ENCODE measurements around the gene ZNF133.

Gene ZNF133

DNA sequence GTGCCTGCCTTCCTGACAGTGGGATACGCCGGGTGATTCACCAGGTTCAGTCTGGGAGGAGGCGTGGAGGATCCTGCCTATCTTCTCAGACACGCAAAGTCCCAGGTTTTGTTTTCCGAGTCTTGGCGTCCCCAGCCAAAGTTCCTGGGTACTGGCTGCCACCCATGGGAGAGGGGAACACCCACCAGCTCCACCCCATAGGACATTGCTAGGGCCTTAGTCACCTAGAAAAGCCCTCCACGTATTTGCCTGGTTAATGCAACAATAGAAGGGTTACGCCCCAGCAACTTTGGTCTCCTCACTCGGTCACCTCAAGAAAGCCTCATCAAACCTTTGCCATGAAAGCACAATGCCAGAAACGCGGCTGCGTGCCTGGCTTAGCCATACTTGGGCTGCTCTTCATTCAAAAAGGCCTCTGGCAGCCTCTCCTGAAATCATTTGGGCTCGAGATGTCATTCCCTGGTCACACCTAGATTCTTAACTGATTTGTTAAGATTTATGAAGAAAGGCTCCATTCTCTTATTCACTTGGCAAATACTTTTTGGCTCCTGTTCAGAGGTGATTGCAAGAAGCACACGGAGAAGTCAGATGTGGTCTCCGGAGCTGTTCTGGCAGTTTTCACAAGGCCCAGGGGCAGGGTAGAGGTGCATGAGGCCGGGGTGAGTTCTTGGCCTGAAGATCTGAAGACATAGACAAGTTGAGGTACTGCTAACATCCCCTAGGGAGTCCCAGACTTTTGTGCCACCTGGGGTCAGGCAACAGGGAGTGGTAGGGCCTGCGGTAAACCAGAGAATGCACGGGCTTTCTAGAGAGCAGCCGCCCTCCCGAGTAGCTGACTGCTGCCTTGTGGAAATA is 35.5 kb upstream of the ZNF133 start:
- no peaks in the 10 kb centered on the region for H3K27me3 ChIP-seq
- no peak overlapping the region for H3K4me3 ChIP-seq
- no peaks in the 10 kb centered on the region for H3K4me1 ChIP-seq
- intact Hi-C loops (cut with DNase I; ENCODE audit: low total_unique reads) = loop anchor here (10.0 kb wide), 1 partner anchor 62 kb away; no protein-coding TSS in a partner anchor
- H3K27ac ChIP-seq = no peak overlapping the region
- no peak for DNase-seq
- TF ChIP-seq, protein P1, sequence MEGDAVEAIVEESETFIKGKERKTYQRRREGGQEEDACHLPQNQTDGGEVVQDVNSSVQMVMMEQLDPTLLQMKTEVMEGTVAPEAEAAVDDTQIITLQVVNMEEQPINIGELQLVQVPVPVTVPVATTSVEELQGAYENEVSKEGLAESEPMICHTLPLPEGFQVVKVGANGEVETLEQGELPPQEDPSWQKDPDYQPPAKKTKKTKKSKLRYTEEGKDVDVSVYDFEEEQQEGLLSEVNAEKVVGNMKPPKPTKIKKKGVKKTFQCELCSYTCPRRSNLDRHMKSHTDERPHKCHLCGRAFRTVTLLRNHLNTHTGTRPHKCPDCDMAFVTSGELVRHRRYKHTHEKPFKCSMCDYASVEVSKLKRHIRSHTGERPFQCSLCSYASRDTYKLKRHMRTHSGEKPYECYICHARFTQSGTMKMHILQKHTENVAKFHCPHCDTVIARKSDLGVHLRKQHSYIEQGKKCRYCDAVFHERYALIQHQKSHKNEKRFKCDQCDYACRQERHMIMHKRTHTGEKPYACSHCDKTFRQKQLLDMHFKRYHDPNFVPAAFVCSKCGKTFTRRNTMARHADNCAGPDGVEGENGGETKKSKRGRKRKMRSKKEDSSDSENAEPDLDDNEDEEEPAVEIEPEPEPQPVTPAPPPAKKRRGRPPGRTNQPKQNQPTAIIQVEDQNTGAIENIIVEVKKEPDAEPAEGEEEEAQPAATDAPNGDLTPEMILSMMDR (IDR thresholded peaks at IDR 0.05) = no peak
- H3K36me3 ChIP-seq = no peaks in the 10 kb centered on the region
- no peaks in the 10 kb centered on the region for H3K9me3 ChIP-seq

DNA sequence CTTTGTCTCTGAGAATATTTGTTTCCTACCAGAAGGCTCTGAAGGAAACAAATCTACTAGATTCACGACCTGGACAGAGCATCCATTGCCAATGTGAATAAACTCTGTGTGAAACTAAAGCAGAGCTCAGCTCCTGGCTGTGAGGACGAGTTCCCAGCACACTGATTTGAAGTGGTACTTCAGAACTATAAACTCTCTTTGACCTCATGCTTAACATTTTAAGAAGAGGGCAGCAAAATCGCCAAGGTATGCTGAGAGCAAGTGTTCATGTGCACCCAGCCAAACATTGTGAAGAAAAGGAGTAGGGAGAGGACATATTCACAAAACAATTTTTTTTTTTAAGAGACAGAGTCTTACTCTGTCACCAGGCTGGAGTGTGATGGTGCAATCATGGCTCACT is 33.7 kb upstream of the ZNF133 start:
- Histone ChIP-seq H3K4me3 (no peak overlapping the region), H3K27me3 (no peaks in the 10 kb centered on the region), H3K36me3 (no peaks in the 10 kb centered on the region), H3K27ac (no peak overlapping the region), H3K4me1 (no peaks in the 10 kb centered on the region), H3K9me3 (no peaks in the 10 kb centered on the region)
- TF ChIP-seq, protein P1 (IDR thresholded peaks at IDR 0.05) = no peak
- intact Hi-C loops (cut with DNase I; ENCODE audit: low total_unique reads) = loop anchor here (10.0 kb wide), 1 partner anchor 60 kb away; no protein-coding TSS in a partner anchor
- DNase-seq = no peak

DNA sequence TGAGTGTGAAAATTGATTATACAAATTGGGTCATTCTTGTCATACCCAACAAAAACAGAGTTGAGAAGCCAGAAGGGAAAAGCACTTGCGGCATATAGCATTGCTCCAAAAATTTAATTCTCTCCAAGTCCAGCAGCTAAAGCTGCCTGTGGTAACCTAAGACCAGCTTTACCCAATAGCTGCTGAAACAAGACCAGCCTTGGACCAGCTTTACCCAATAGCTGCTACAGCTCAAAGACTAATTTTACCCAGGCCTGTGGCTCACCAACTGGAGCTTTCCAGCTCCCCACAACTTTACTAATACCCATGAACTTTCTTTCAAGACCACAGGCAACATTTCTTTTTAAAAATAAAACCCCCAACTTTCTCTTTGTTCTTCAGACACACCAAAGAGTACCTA is 32.8 kb upstream of the ZNF133 start:
- no peaks in the 10 kb centered on the region for H3K4me1 ChIP-seq
- no peaks in the 10 kb centered on the region for H3K36me3 ChIP-seq
- H3K27ac ChIP-seq = no peak overlapping the region
- H3K4me3 ChIP-seq = no peak overlapping the region
- no peaks in the 10 kb centered on the region for H3K27me3 ChIP-seq
- intact Hi-C loops (cut with DNase I; ENCODE audit: low total_unique reads) = loop anchor here (10.0 kb wide), 1 partner anchor 59 kb away; no protein-coding TSS in a partner anchor
- TF ChIP-seq, protein P1 (IDR thresholded peaks at IDR 0.05) = no peak
- DNase-seq = no peak
- no peaks in the 10 kb centered on the region for H3K9me3 ChIP-seq

DNA sequence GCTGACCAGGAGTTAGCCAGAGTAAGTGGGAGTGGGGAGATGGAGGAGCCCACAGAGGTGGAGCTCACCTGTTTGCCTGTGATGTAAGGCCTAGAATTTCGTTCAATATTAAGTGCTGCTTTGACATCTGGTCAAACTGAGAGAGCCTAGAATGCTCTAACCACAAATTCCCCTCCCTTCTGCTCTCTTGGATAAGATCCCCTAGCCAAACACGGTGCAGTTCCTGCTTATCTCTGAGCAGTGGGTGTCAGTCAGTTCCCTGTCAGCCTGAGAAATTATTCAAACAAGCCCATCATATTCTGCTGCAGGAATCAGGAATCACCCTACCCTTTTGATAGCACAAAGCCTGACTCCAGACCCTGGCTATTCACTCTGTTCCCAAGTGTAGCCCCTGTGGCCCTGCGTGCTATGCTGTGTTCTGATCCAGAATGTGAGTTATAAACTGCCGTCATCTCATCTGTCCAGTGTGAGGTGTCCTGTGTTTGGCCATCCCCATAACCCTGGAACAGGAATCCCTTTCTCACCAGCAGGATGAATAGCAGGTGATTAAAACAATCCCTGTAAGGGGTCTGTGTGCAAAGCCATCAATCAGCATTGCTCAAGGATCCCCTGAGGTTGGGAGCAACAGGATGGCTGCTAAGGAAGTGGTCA is 31.8 kb upstream of the ZNF133 start:
- no peaks in the 10 kb centered on the region for H3K9me3 ChIP-seq
- no peaks in the 10 kb centered on the region for H3K4me1 ChIP-seq
- no peak overlapping the region for H3K27ac ChIP-seq
- no peaks in the 10 kb centered on the region for H3K27me3 ChIP-seq
- no peaks in the 10 kb centered on the region for H3K36me3 ChIP-seq
- DNase-seq = no peak
- TF ChIP-seq, protein P1 (IDR thresholded peaks at IDR 0.05) = no peak
- intact Hi-C loops (cut with DNase I; ENCODE audit: low total_unique reads) = loop anchor here (10.0 kb wide), 1 partner anchor 58 kb away; no protein-coding TSS in a partner anchor
- H3K4me3 ChIP-seq = no peak overlapping the region

DNA sequence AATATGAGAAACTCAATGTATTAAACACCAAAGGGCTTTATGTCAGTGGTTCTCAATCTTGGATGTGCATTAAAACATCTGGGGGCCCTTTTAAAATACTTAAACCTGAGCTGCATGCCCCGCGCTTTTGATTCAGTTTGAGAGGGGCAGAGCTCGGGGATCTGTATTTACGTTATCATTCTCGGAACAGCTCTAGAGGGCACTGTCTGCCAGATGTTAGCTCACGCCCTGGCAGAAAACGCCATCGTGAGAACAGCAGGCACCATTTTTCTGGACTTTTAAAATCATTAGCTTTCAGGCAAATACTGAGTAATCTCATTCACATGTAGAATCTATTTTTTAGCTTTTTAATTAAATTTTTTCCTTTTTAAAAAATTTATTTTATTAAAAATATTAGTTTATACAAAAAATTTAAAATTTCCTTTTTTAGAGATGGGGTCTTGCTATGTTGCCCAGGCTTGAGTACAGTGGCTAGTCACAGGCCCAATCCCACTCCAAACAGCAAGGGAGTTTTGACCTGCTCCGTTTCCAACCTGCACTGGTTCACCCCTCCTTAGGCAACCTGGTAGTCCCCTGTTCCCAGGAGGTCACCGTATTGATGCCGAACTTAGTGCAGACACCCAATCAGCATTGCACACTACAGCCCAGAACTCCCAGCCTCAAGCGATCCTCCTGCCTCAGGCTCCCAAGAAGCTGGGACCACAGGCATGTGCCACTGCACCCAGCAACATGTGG is 30.0 kb upstream of the ZNF133 start:
- Histone ChIP-seq H3K27ac (no peak overlapping the region), H3K4me3 (no peak overlapping the region), H3K4me1 (no peaks in the 10 kb centered on the region), H3K27me3 (no peaks in the 10 kb centered on the region), H3K9me3 (no peaks in the 10 kb centered on the region), H3K36me3 (no peaks in the 10 kb centered on the region)
- intact Hi-C loops (cut with DNase I; ENCODE audit: low total_unique reads) = loop anchor here (10.0 kb wide), 1 partner anchor 57 kb away; no protein-coding TSS in a partner anchor
- TF ChIP-seq, protein P1 (IDR thresholded peaks at IDR 0.05) = no peak
- no peak for DNase-seq

Data from tibial artery (tissue), 4 donors.